ENCODE results near the gene ITIH6. TPM values are rescaled to one million over a fixed set of nuclear protein-coding genes. Genes with fewer than 3 reads are reported as not detected.
"Not testable (repeated sequence)": the region's sequence is repeated elsewhere in the genome, so short reads cannot be mapped to it uniquely, and the experiment has no call there.

ITIH6 gene
- total RNA-seq (2022) (0.47 TPM in 1 of 2 replicates, not detected in the other), Bru-seq, nascent RNA (percentile 7 among the genes with signal in this experiment), BruChase-seq, experiment 1, labeled RNA remaining after a 6-hour chase (percentile 9 among the genes with signal in this experiment), BruChase-seq, experiment 2, labeled RNA remaining after a 2-hour chase (percentile 8 among the genes with signal in this experiment)
- long read RNA-seq = 0 reads

DNA sequence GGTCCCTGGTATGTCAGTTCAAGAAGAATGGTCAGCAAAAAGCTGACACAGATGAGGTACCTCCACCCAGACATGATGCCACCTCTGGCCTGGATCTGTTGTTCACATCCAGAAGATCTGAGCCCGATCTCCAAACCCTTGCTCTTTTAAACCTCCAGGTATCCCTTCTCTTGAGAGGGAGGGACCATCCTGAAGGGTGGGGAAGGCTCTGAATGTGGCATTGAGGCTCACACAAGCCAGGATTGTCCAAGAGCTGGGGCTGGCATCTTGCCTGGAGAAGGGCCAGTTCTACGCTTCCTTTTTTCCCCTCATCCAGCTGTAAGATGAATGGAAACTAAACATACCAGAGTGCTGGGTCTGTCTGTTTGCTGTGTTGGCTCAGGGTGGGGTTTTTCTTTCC is at the start of gene ITIH6:
ITIH6 (minus strand) TSS at position 119 of the 400 bp plus-strand sequence; CDS start at position 74, 45 bp downstream.
- intact Hi-C loops (cut with micrococcal nuclease; ENCODE audit: unreplicated experiment) = no loop called here
- H3K27me3 Mint-ChIP-seq (ENCODE audit: unreplicated experiment) = peaks cover 76% of the 10 kb centered on the region

DNA sequence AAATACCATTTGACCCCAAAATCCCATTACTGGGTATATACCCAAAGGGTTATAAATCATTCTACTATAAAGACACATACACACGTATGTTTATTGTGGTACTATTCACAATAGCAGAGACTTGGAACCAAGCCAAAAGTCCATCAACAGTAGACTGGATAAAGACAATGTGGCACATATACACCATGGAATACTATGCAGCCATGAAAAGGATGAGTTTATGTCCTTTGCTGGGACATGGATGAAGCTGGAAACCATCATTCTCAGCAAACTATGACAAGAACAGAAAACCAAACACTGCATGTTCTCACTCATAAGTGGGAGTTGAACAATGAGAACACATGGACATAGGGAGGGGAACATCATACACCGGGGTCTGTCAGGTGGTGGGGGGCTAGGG is 49.6 kb upstream of the ITIH6 start:
- H3K4me3 Mint-ChIP-seq (ENCODE audit: low read depth, unreplicated experiment); H3K4me1 Mint-ChIP-seq (ENCODE audit: low read depth, unreplicated experiment); H3K36me3 Mint-ChIP-seq (ENCODE audit: insufficient read depth, unreplicated experiment); H3K27ac Mint-ChIP-seq (ENCODE audit: unreplicated experiment); BruUV-seq (replicated peaks); DNase-seq; CTCF ChIA-PET; H3K9me3 Mint-ChIP-seq (ENCODE audit: low read depth, unreplicated experiment); intact Hi-C loops (cut with micrococcal nuclease; ENCODE audit: unreplicated experiment): not testable (repeated sequence)
- H3K27me3 Mint-ChIP-seq (ENCODE audit: unreplicated experiment) = peaks cover 14% of the 10 kb centered on the region

More for the DNA sequence above, at the start of gene ITIH6:
- TF ChIP-seq, protein P1, sequence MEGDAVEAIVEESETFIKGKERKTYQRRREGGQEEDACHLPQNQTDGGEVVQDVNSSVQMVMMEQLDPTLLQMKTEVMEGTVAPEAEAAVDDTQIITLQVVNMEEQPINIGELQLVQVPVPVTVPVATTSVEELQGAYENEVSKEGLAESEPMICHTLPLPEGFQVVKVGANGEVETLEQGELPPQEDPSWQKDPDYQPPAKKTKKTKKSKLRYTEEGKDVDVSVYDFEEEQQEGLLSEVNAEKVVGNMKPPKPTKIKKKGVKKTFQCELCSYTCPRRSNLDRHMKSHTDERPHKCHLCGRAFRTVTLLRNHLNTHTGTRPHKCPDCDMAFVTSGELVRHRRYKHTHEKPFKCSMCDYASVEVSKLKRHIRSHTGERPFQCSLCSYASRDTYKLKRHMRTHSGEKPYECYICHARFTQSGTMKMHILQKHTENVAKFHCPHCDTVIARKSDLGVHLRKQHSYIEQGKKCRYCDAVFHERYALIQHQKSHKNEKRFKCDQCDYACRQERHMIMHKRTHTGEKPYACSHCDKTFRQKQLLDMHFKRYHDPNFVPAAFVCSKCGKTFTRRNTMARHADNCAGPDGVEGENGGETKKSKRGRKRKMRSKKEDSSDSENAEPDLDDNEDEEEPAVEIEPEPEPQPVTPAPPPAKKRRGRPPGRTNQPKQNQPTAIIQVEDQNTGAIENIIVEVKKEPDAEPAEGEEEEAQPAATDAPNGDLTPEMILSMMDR (IDR thresholded peaks at IDR 0.05; ENCODE audit: unreplicated experiment) = no peak
- Mint-ChIP-seq H3K4me1 (ENCODE audit: low read depth, unreplicated experiment) (no peaks in the 10 kb centered on the region), H3K36me3 (ENCODE audit: insufficient read depth, unreplicated experiment) (no peaks in the 10 kb centered on the region), H3K27ac (ENCODE audit: unreplicated experiment) (no peak within 1 kb of the TSS), H3K9me3 (ENCODE audit: low read depth, unreplicated experiment) (no peaks in the 10 kb centered on the region), H3K4me3 (ENCODE audit: low read depth, unreplicated experiment) (no peak within 1 kb of the TSS)
- no TSS peak for BruUV-seq (replicated peaks)
- no peak for DNase-seq
- CTCF ChIA-PET = interaction anchor here (1.0 kb wide), 1 partner anchor 11 kb away, joined by 3 read pairs; no protein-coding TSS in a partner anchor

DNA sequence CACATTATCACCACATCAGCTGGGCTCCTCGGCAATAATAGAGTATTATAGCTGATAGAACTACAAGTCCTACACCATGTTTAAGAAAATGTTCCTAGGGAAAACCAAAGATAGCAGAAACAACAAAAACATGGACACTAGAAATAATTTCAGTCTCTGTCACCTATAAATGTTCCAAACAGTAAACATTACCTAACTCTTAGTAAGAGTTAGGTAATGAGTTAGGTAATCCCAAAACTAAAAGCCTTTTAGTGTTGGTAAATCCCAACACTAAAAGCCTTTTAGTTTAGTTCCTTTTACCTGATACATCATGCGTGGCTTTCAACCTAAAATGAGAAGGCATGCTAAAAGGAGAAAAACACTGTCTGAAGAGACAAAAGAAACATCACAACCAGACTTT is 45.0 kb upstream of the ITIH6 start:
- DNase-seq = no peak
- Mint-ChIP-seq H3K27ac (ENCODE audit: unreplicated experiment) (no peak overlapping the region), H3K4me3 (ENCODE audit: low read depth, unreplicated experiment) (no peak overlapping the region), H3K9me3 (ENCODE audit: low read depth, unreplicated experiment) (no peaks in the 10 kb centered on the region), H3K27me3 (ENCODE audit: unreplicated experiment) (peaks cover 14% of the 10 kb centered on the region), H3K36me3 (ENCODE audit: insufficient read depth, unreplicated experiment) (no peaks in the 10 kb centered on the region), H3K4me1 (ENCODE audit: low read depth, unreplicated experiment) (no peaks in the 10 kb centered on the region)
- intact Hi-C loops (cut with micrococcal nuclease; ENCODE audit: unreplicated experiment) = no loop called here
- CTCF ChIA-PET = no interaction called here
- no TSS peak for BruUV-seq (replicated peaks)
- TF ChIP-seq, protein P1 (IDR thresholded peaks at IDR 0.05; ENCODE audit: unreplicated experiment) = no peak

GRCh38 chrX:54842607-54843006 is 44.6 kb upstream of the ITIH6 start:
- Mint-ChIP-seq H3K27ac (ENCODE audit: unreplicated experiment) (no peak overlapping the region), H3K4me3 (ENCODE audit: low read depth, unreplicated experiment) (no peak overlapping the region), H3K9me3 (ENCODE audit: low read depth, unreplicated experiment) (no peaks in the 10 kb centered on the region), H3K4me1 (ENCODE audit: low read depth, unreplicated experiment) (no peaks in the 10 kb centered on the region), H3K27me3 (ENCODE audit: unreplicated experiment) (peaks cover 14% of the 10 kb centered on the region), H3K36me3 (ENCODE audit: insufficient read depth, unreplicated experiment) (no peaks in the 10 kb centered on the region)
- no peak for DNase-seq
- no TSS peak for BruUV-seq (replicated peaks)
- TF ChIP-seq, protein P1 (IDR thresholded peaks at IDR 0.05; ENCODE audit: unreplicated experiment) = no peak
- intact Hi-C loops (cut with micrococcal nuclease; ENCODE audit: unreplicated experiment) = no loop called here
- CTCF ChIA-PET = no interaction called here

- intact Hi-C loops (cut with micrococcal nuclease; ENCODE audit: unreplicated experiment); DNase-seq; BruUV-seq (replicated peaks); H3K9me3 Mint-ChIP-seq (ENCODE audit: low read depth, unreplicated experiment); H3K4me3 Mint-ChIP-seq (ENCODE audit: low read depth, unreplicated experiment); H3K4me1 Mint-ChIP-seq (ENCODE audit: low read depth, unreplicated experiment); H3K27ac Mint-ChIP-seq (ENCODE audit: unreplicated experiment); CTCF ChIA-PET; H3K36me3 Mint-ChIP-seq (ENCODE audit: insufficient read depth, unreplicated experiment): not testable (repeated sequence)
- peaks cover 26% of the 10 kb centered on the region for H3K27me3 Mint-ChIP-seq (ENCODE audit: unreplicated experiment)
These were observed 43.3 kb upstream of the ITIH6 start for GRCh38 chrX:54841184-54841874.
